Effector memory CD4-positive, alpha-beta T cell (primary cell): ENCODE results near the gene SHISA5.

ENCODE experiments used
- DNase-seq, 3 donors: peaks; one replicate each; pipeline ENCODE4 v3.0.0-alpha.2; 2020
- H3K27ac ChIP-seq: 2 replicates; pipeline ENCODE4 v1.7.0; 2013; ENCODE audit warnings: mild to moderate bottlenecking, low read length, moderate library complexity; ENCODE audit not compliant: insufficient read depth, poor library complexity, severe bottlenecking
- H3K27me3 ChIP-seq: replicated peaks from 2 replicates; pipeline ENCODE4 v1.7.0; 2013; ENCODE audit warnings: mild to moderate bottlenecking, low read length; ENCODE audit not compliant: insufficient read depth, control insufficient read depth, poor library complexity, severe bottlenecking
- H3K36me3 ChIP-seq: 2 replicates; pipeline ENCODE4 v1.7.0; 2013; ENCODE audit warnings: mild to moderate bottlenecking, low read length, moderate library complexity; ENCODE audit not compliant: control insufficient read depth, insufficient read depth
- H3K4me1 ChIP-seq: 2 replicates; pipeline ENCODE4 v1.7.0; 2013; ENCODE audit warnings: low read length, mild to moderate bottlenecking; ENCODE audit not compliant: control insufficient read depth, insufficient read depth, poor library complexity, severe bottlenecking
- H3K4me3 ChIP-seq: 2 replicates; pipeline ENCODE4 v1.7.0; 2013; ENCODE audit warnings: low read length, low read depth, mild to moderate bottlenecking; ENCODE audit not compliant: insufficient read depth, poor library complexity, severe bottlenecking
- H3K9me3 ChIP-seq: 2 replicates; pipeline ENCODE4 v1.7.0; 2013; ENCODE audit warnings: mild to moderate bottlenecking, low read length, moderate library complexity; ENCODE audit not compliant: control insufficient read depth

Gene SHISA5

GRCh38 chr3:48428088-48428571 lies 75.8 kb downstream of the SHISA5 start:
- no peaks in the 10 kb centered on the region for H3K9me3 ChIP-seq
- no peak overlapping the region for H3K4me3 ChIP-seq
- H3K36me3 ChIP-seq, result no peaks in the 10 kb centered on the region
- no peak for DNase-seq
- H3K4me1 ChIP-seq, result peaks cover 9% of the 10 kb centered on the region
- no peaks in the 10 kb centered on the region for H3K27me3 ChIP-seq
- no peak overlapping the region for H3K27ac ChIP-seq

- H3K4me1 ChIP-seq, result peaks cover 9% of the 10 kb centered on the region
- H3K4me3 ChIP-seq, result no peak overlapping the region
- no peaks in the 10 kb centered on the region for H3K27me3 ChIP-seq
- DNase-seq, result no peak
- no peaks in the 10 kb centered on the region for H3K36me3 ChIP-seq
- H3K9me3 ChIP-seq, result no peaks in the 10 kb centered on the region
- no peak overlapping the region for H3K27ac ChIP-seq
Measured at GRCh38 chr3:48427630-48427962, 76.4 kb downstream of the SHISA5 start.

- peaks cover 9% of the 10 kb centered on the region for H3K4me1 ChIP-seq
- H3K27ac ChIP-seq, result no peak overlapping the region
- H3K27me3 ChIP-seq, result no peaks in the 10 kb centered on the region
- no peaks in the 10 kb centered on the region for H3K9me3 ChIP-seq
- H3K36me3 ChIP-seq, result no peaks in the 10 kb centered on the region
- no peak overlapping the region for H3K4me3 ChIP-seq
- no peak for DNase-seq
Measured at GRCh38 chr3:48426944-48427629, 76.9 kb downstream of the SHISA5 start.

GRCh38 chr3:48426401-48426909 lies 77.5 kb downstream of the SHISA5 start:
- Histone ChIP-seq H3K27me3 (no peaks in the 10 kb centered on the region), H3K36me3 (no peaks in the 10 kb centered on the region), H3K4me1 (peaks cover 9% of the 10 kb centered on the region), H3K27ac (no peak overlapping the region), H3K4me3 (no peak overlapping the region), H3K9me3 (no peaks in the 10 kb centered on the region)
- DNase-seq, result no peak

GRCh38 chr3:48425281-48425812 lies 78.6 kb downstream of the SHISA5 start:
- Histone ChIP-seq H3K4me1 (peaks cover 9% of the 10 kb centered on the region), H3K4me3 (no peak overlapping the region), H3K36me3 (no peaks in the 10 kb centered on the region)

GRCh38 chr3:48423883-48424695 lies 79.9 kb downstream of the SHISA5 start:
- Histone ChIP-seq H3K4me3 (no peak overlapping the region), H3K27me3 (no peaks in the 10 kb centered on the region), H3K4me1 (peaks cover 4% of the 10 kb centered on the region), H3K36me3 (no peaks in the 10 kb centered on the region), H3K27ac (no peak overlapping the region), H3K9me3 (no peaks in the 10 kb centered on the region)
- no peak for DNase-seq

More at GRCh38 chr3:48425281-48425812, 78.6 kb downstream of the SHISA5 start:
- DNase-seq, result no peak
- Histone ChIP-seq H3K27ac (no peak overlapping the region), H3K9me3 (no peaks in the 10 kb centered on the region), H3K27me3 (no peaks in the 10 kb centered on the region)

- no peaks in the 10 kb centered on the region for H3K9me3 ChIP-seq
- H3K27me3 ChIP-seq, result no peaks in the 10 kb centered on the region
- no peak overlapping the region for H3K4me3 ChIP-seq
- H3K27ac ChIP-seq, result no peak overlapping the region
- peaks cover 2% of the 10 kb centered on the region for H3K4me1 ChIP-seq
- DNase-seq, result no peak
- no peaks in the 10 kb centered on the region for H3K36me3 ChIP-seq
Measured at GRCh38 chr3:48423241-48423882, 80.6 kb downstream of the SHISA5 start.

GRCh38 chr3:48422681-48423080 lies 81.3 kb downstream of the SHISA5 start:
- no peak overlapping the region for H3K27ac ChIP-seq
- H3K36me3 ChIP-seq, result no peaks in the 10 kb centered on the region
- no peaks in the 10 kb centered on the region for H3K4me1 ChIP-seq
- no peak overlapping the region for H3K4me3 ChIP-seq
- DNase-seq, result no peak
- no peaks in the 10 kb centered on the region for H3K9me3 ChIP-seq
- no peaks in the 10 kb centered on the region for H3K27me3 ChIP-seq

- Histone ChIP-seq H3K36me3 (no peaks in the 10 kb centered on the region), H3K27me3 (no peaks in the 10 kb centered on the region), H3K27ac (no peak overlapping the region), H3K9me3 (no peaks in the 10 kb centered on the region), H3K4me1 (no peaks in the 10 kb centered on the region), H3K4me3 (no peak overlapping the region)
- DNase-seq, result no peak
Measured at GRCh38 chr3:48422272-48422671, 81.7 kb downstream of the SHISA5 start.
